Right cardiac atrium (tissue), 5 donors: ENCODE results near the gene ZMYM4. TPM values are rescaled to one million over a fixed set of nuclear protein-coding genes. Genes with fewer than 3 reads are reported as not detected.
"Not testable (repeated sequence)": the region's sequence is repeated elsewhere in the genome, so short reads cannot be mapped to it uniquely, and the experiment has no call there.

Source experiments
- ATAC-seq, 2 donors: fragments of 200-7000 bp; cut with Tn5 transposase; one replicate each; pipeline versions ENCODE4 v1.8.0 to v1.9.1; 2020; ENCODE audit warnings: moderate library complexity in 2 of 2, mild to moderate bottlenecking in 1 of 2
- DNase-seq, 3 donors: peaks; one replicate each; pipeline ENCODE4 v3.0.0-alpha.2; 2020
- H3K27ac ChIP-seq: one replicate; pipeline ENCODE4 v1.5.1; 2013; ENCODE audit warnings: mild to moderate bottlenecking, low read length, control low read depth, moderate library complexity
- H3K27me3 ChIP-seq: one replicate; pipeline ENCODE4 v1.6.1; 2013; ENCODE audit not compliant: control insufficient read depth, insufficient read depth
- H3K4me1 ChIP-seq: one replicate; pipeline ENCODE4 v1.6.1; 2013; ENCODE audit warnings: low read length; ENCODE audit not compliant: control insufficient read depth, insufficient read depth
- H3K4me3 ChIP-seq: one replicate; pipeline ENCODE4 v1.5.1; 2013; ENCODE audit warnings: low read length, control low read depth
- H3K9me3 ChIP-seq: one replicate; pipeline ENCODE4 v1.6.1; 2013; ENCODE audit warnings: low read length; ENCODE audit not compliant: control insufficient read depth
- WGBS: extraction: QIAGEN DNeasy Blood & Tissue Kit; methylation state at CpG from one replicate; pipeline ENCODE4 v1.1.7; 2013; 5-methylcytosine and 5-hydroxymethylcytosine counted together
- intact Hi-C, 4 donors: fragments of 100-400 bp; cut with DNase I; formaldehyde crosslinking; loops; one replicate each; pipeline versions ENCODE4 v1.11.0 to v1.14.0; 2022 to 2023
- polyA plus RNA-seq: library from polyadenylated mRNA; stranded (reverse); fragments of 200-250 nt; gene quantifications from one replicate; pipeline ENCODE4 v1.2.3, GENCODE V29; 2013
- total RNA-seq, 4 donors: library from RNA; stranded (reverse); fragmentation: NEBNext Ultra II Directional; extraction: Animal tissue kit (Norgen Biotek cat#: 25700); gene quantifications; one replicate each; pipeline ENCODE4 v1.2.1, GENCODE V29; 2021
- donor health status: healthy with polysubstance abuse.
- donor health status: DM: no; HTN: yes; CAD: no.
- donor health status: DM: no; HTN: no; CAD: no.
- donor health status: DM: no; HTN: yes; CAD: no; lungs with severe emphysema.
- donor health status: DM: yes; HTN: yes; CAD: no.

Gene ZMYM4
- total and polyA plus RNA-seq, 5 donors = 7.4 to 42.9 (median 35.7) TPM

GRCh38 chr1:35453031-35453430 lies 184.5 kb downstream of the ZMYM4 start:
- no peak for ATAC-seq
- no peaks in the 10 kb centered on the region for H3K9me3 ChIP-seq
- no peaks in the 10 kb centered on the region for H3K27me3 ChIP-seq
- no peak for DNase-seq
- 91% methylated on average over 2 of the region's 2 CpGs for WGBS
- H3K27ac ChIP-seq = no peak overlapping the region
- H3K4me3 ChIP-seq = no peak overlapping the region
- intact Hi-C loops = loop anchor here (5.0 to 10.0 kb wide), 5 partner anchors 89 to 274 kb away; no protein-coding TSS in a partner anchor
- H3K4me1 ChIP-seq = peaks cover 10% of the 10 kb centered on the region

DNA sequence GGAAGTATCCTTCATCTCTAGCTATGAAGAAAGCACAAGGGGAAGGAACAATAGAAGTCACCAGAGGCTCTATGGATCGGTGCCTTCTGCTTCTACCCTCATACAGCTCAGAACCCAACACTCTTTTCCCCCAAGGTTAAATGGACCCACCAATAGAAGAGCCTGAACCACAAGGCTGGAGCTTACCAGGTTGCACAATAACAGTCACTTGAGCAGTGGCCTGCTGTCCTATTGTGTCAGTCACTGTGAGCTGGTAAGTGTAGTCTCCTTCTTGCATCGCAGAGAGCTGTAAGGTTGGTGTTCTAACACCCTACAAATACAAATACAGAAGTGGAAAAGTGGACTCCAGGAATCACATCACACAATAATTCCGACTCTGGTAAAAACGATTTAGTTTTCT lies 185.7 kb downstream of the ZMYM4 start:
- H3K27ac ChIP-seq = no peak overlapping the region
- no peak overlapping the region for H3K4me3 ChIP-seq
- H3K9me3 ChIP-seq = no peaks in the 10 kb centered on the region
- 93% methylated on average over 4 of the region's 4 CpGs for WGBS
- intact Hi-C loops = loop anchor here (5.0 to 10.0 kb wide), 5 partner anchors 88 to 273 kb away; no protein-coding TSS in a partner anchor
- H3K4me1 ChIP-seq = peaks cover 8% of the 10 kb centered on the region
- H3K27me3 ChIP-seq = no peaks in the 10 kb centered on the region
- no peak for ATAC-seq
- no peak for DNase-seq

DNA sequence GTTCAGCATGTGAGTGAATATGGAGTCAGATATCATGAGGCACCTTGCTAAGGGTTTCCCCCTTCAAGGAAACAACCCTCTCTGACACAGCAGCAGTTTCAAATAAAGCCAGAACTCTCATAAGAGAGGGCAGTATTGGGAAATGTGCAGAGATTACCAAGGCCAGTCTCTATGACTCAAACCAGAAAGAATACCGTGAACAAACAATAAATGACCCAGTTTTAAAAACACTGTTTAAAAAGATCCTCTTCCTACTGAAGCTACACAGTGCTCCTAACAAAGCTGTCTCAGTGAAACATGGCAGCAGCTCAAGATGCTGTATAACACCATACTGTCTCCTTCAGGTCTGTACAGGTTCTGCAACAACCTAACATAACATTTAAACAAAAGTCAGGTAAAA lies 186.1 kb downstream of the ZMYM4 start:
- DNase-seq (no peak), ATAC-seq (peak; percentile 27 to 36)
- H3K4me3 ChIP-seq = no peak overlapping the region
- no peaks in the 10 kb centered on the region for H3K27me3 ChIP-seq
- 46% methylated on average over 1 of the region's 1 CpG for WGBS
- H3K27ac ChIP-seq = no peak overlapping the region
- intact Hi-C loops = loop anchor here (5.0 to 10.0 kb wide), 5 partner anchors 88 to 273 kb away; no protein-coding TSS in a partner anchor
- no peaks in the 10 kb centered on the region for H3K9me3 ChIP-seq
- peaks cover 8% of the 10 kb centered on the region for H3K4me1 ChIP-seq

DNA sequence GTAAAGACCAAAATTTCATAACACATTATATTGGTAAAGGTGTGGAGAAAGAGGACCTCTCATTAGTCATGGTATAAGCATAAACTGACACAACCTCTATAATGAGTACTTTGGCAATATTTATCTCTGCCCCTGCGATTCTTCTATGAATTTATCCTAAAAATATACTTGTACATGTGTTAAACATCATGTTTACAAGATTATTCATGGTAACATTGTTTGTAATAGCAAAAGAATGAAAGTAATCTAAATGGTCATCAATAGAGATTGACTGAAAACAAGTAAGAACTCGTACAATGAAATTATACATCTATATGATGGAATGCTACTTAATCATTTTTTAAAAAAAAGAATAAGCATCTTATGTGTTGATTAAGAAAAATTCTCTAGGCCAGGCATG lies 192.3 kb downstream of the ZMYM4 start:
- H3K9me3 ChIP-seq = no peaks in the 10 kb centered on the region
- no peaks in the 10 kb centered on the region for H3K27me3 ChIP-seq
- ATAC-seq = no peak
- 90% methylated on average over 2 of the region's 2 CpGs for WGBS
- intact Hi-C loops = no loop called here
- H3K27ac ChIP-seq = no peak overlapping the region
- H3K4me1 ChIP-seq = no peaks in the 10 kb centered on the region
- no peak overlapping the region for H3K4me3 ChIP-seq
- DNase-seq = no peak

DNA sequence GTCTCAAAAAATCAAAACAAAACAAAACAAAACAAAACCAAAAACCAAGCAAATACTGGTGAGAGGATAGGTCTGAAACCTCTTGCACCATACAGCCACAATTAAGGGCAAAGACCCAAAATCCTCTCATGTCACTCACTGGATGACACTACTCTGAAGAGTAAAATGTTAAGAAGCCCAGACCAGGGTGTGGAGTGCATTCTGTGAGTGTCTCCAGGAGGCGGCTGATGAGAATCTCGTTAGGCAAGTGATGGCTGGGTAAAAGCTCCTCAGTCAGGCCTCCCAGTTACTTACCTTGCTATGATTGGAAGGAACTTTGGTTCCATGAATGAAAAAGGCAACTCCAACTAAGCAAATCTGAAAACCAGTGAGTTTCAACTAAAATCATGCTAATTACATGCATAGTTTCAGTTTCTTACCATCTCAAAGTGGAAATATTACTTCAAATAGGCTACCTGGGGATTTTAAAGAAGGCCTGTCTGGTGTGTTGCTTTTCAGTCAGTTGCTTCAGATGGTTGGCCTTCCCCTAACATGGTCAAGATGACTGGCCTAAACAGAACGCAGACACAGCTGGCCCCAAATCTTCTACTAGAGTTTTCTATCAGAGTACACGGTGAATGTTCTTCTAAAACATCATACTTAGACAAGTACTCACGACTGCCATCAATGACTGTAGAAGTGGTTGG lies 193.6 kb downstream of the ZMYM4 start:
- H3K4me3 ChIP-seq = no peak overlapping the region
- no peaks in the 10 kb centered on the region for H3K4me1 ChIP-seq
- no peak overlapping the region for H3K27ac ChIP-seq
- intact Hi-C loops = no loop called here
- no peaks in the 10 kb centered on the region for H3K27me3 ChIP-seq
- H3K9me3 ChIP-seq = no peaks in the 10 kb centered on the region
- WGBS = 92% methylated on average over 5 of the region's 5 CpGs
- ATAC-seq (no peak), DNase-seq (no peak)

DNA sequence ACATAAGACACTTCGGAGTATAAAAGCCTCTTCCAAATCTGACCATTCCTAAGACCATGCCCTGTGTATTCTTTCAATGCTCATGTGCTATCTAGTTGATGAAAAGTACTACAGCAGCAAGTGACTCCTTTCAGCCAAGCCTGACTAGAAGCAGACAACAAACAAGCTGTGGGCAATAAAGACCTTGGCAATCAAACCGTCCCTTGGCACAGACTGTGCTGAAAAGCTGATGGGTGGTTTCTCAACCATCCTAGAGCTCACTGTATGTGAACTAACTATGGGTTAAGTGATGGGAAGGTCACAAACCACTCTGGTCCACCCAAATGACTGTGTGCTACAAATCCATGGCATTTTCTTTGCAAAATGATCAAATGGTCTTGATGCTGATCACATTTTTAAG lies 194.7 kb downstream of the ZMYM4 start:
- Histone ChIP-seq H3K9me3 (no peaks in the 10 kb centered on the region), H3K27me3 (no peaks in the 10 kb centered on the region), H3K4me3 (no peak overlapping the region), H3K27ac (no peak overlapping the region), H3K4me1 (no peaks in the 10 kb centered on the region)
- ATAC-seq (no peak), DNase-seq (no peak)
- intact Hi-C loops = no loop called here
- 87% methylated on average over 2 of the region's 2 CpGs for WGBS

DNA sequence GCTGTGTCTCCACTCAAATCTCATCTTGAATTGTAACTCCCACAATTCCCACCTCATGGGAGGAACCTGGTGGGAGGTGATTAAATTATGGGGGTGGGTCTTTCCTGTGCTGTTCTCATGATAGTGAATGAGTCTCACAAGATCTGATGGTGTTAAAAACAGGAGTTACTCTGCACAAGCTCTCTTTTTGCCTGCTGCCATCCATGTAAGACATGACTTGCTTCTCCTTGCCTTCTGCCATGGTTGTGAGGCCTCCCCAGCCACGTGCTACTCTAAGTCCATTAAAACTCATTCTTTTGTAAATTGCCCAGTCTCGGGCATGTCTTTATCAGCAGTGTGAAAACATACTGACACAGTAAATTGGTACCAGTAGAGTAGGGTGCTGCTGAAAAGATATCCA lies 195.2 kb downstream of the ZMYM4 start:
- intact Hi-C loops, H3K27me3 ChIP-seq, H3K4me1 ChIP-seq, H3K9me3 ChIP-seq, ATAC-seq, DNase-seq, H3K27ac ChIP-seq, H3K4me3 ChIP-seq: not testable (repeated sequence)
- WGBS = 94% methylated on average over 2 of the region's 2 CpGs

DNA sequence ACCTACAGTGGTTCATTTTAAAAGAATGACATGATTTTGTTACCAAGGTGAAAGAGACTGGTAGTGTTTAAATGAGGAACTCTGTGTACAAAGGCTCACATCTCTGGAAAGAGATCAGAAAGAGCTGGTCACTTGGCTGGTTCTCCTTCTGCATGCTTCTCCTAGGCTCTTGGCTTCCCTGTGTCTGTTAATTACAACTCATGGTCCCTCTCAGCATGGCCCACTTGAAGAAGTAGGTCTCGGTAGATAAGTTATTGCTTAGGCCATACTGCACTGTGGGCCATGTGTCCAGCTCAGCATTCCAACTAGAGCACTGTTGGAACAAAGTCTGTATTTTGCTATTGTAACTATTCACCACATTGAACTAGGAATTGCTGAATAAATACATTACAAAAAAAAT lies 197.6 kb downstream of the ZMYM4 start:
- 70% methylated on average over 1 of the region's 1 CpG for WGBS
- no peaks in the 10 kb centered on the region for H3K27me3 ChIP-seq

DNA sequence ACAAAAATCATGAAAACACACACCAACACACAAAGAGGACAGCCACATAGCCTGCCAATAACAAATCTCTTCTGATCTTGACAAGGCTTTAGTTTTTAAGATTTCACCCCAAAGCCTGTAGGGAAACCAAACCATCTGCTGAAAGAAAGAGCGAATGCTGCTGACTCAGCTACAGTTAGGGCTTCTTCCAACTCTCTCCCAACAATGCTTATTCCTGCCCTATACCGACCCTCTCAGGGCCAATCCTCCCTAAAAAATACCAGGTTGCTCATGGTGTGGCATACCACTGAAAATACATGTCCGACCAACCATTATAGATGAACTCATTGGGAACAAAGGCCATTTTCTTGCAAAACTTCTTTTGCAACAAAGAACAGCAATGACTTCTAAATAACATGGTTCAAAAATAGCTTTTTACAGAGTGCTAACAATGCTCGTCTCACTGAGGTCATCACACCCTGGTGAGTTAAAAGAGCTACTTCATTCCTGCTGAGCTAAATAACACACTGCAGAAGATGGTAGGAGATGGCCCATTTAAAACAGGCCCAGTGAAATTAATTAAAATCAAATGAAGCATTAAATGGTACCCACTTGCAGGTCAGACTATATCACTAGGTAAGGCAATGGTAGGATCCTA lies 202.6 kb downstream of the ZMYM4 start:
- 83% methylated on average over 4 of the region's 4 CpGs for WGBS
- no peak overlapping the region for H3K27ac ChIP-seq
- intact Hi-C loops = no loop called here
- no peak for DNase-seq
- no peak for ATAC-seq
- H3K4me3 ChIP-seq = no peak overlapping the region
- H3K4me1 ChIP-seq = no peaks in the 10 kb centered on the region
- H3K27me3 ChIP-seq = no peaks in the 10 kb centered on the region
- H3K9me3 ChIP-seq = no peaks in the 10 kb centered on the region

More for the DNA sequence above, 197.6 kb downstream of the ZMYM4 start:
- no peaks in the 10 kb centered on the region for H3K4me1 ChIP-seq
- DNase-seq (no peak), ATAC-seq (peak in 1 of 2 donors; percentile 36)
- no peaks in the 10 kb centered on the region for H3K9me3 ChIP-seq
- no peak overlapping the region for H3K4me3 ChIP-seq
- intact Hi-C loops = loop anchor here in 1 of 4 donors (5.0 kb wide), 1 partner anchor 96 kb away; no protein-coding TSS in a partner anchor
- no peak overlapping the region for H3K27ac ChIP-seq
